Hematopoietic multipotent progenitor cell (in vitro differentiated cells): Measurements from ENCODE around the gene UBE2G2. TPM values are rescaled to one million over a fixed set of nuclear protein-coding genes. Genes with fewer than 3 reads are reported as not detected.

Experiments used
- DNase-seq, 3 donors: peaks; one replicate each; pipeline ENCODE4 v3.0.0-alpha.2; 2011 to 2015; ENCODE audit warnings: low read depth in 2 of 3, low spot score in 2 of 3
- total RNA-seq: library from RNA; depleted of rRNA; stranded (reverse); fragments of >200 nt; gene quantifications from one replicate; pipeline ENCODE4 v1.2.3, GENCODE V29; 2012

UBE2G2 gene
- total RNA-seq, 1 donor = 107 TPM

DNA sequence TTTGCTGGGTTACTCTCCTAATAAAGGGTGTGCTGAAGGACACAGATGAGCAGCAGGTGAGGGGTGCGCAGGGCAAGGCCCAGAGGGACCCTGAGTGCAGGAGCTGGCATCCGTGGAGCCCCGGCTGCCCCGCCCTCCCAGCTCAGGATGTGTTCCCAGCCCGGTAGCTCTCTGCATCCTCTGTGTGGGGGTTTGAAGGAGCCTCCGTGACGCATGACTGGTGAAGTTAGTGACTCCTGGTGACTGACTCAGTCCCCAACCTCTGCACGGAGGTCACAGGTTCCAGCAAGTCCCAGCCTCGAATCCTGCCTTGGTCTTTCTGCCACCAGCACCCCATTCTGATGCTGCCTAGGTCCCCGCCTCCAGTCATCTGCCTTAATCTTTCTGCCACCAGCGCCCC lies 68.7 kb downstream of the UBE2G2 start:
- no peak for DNase-seq

GRCh38 chr21:44732263-44732662 lies 69.4 kb downstream of the UBE2G2 start:
- no peak for DNase-seq

DNA sequence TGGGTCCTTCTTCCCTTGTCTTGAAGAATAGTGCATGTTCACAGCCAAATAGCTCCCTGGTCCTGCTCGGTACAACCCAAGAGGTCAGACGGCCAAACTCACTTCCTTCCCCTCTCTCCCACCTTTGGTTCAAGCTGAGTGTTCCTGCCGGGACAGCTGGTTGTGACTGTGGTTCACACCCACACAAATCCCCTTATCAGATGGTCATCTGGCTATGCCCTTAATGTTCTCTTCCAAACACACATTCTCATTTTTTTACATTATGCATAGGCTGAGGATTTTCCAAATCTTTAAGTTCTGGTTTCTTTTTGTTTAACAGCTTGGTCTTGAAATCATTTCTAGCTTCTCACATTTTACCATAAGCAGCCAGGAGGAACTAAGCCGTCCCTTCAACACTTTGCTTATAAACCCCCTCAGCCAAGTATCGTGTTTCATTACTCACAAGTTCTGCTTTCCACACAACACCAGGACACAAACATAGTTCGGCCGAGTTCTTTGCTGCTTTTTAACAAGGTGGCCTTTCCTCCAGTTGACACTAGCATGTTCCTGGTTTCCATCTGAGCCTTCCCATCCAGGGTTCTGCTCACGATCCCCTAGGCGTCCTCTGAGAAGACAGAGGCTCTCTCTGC lies 70.6 kb downstream of the UBE2G2 start:
- DNase-seq = no peak

- no peak for DNase-seq
These were observed 71.6 kb downstream of the UBE2G2 start for GRCh38 chr21:44730028-44730395.

GRCh38 chr21:44729336-44730027 lies 72.1 kb downstream of the UBE2G2 start:
- no peak for DNase-seq

DNA sequence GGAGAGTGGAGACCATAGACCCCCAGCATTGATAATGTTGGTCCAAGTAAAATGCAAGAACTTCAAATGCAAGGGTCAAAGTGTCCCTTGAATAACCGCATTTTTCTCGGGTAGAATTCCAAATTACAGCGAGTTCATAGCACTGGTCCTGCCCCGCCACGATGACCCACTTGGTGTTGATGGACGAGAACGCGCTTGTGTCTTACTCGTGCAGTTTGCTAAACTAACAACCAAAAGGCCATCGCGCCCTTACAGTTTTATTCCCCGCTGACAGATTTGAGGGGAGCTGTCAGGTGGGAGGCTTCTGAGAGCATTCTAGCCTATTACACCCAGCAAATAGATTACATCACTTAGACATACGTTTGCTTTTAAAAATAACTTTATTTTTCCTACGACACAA lies 72.9 kb downstream of the UBE2G2 start:
- DNase-seq = no peak

DNA sequence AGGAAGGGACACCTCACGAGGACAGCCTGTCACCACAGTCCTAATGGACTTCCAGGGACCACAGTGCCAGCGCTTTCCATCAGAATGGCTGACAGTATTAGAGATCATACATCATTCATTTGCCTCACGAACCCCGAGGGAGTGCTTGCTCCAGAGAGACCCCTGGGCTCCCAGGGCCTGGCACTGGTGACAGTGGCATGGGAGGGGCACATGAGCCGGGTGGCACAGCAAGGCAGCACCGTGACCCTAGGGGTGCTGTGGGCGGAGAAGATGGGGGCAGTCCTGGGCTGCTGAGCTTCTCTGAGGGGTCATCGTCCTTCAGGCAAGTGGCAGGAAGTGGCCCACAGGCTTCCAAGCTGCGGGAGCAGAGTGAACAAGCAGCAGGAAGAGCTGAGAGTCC lies 73.9 kb downstream of the UBE2G2 start:
- DNase-seq = no peak

DNA sequence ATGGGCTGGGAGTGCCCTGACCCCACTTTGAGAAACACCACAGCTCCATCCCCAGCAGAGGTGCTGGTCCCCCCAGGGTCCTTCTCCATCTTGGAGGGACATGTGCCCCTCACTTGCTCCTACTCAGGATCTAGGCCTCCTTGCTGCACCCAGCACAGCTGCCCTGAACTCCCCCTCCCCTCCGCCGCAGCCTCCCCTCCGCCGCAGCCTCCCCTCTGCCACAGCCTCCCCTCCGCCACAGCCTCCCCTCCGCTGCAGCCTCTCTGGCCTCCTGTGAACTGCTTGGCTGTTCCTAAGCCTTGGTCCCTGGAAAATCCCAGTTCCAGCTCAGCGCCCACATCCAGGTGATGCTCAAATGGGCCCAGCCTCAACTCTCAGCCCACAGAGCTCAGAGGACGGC lies 74.3 kb downstream of the UBE2G2 start:
- no peak for DNase-seq

GRCh38 chr21:44726826-44727225 lies 74.8 kb downstream of the UBE2G2 start:
- no peak for DNase-seq

DNA sequence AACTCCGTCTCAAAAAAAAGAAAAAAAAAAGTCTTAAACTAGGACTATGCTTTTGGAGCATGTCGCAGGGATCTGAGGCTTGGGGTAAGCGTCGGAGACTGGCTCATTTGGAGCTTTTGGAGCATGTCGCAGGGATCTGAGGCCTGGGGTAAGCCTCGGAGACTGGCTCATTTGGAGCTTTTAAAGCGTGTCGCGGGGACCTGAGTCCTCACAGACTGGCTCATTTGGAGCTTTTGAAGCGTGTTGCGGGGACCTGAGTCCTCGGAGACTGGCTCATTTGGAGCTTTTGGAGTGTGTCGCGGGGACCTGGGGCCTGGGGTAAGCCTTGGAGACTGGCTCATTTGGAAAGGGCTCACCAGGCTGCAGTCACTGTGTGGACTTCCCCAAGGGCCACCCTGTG lies 76.7 kb downstream of the UBE2G2 start:
- no peak for DNase-seq

GRCh38 chr21:44724196-44724595 lies 77.4 kb downstream of the UBE2G2 start:
- DNase-seq = no peak

- peak in 1 of 3 donors; percentile 18 for DNase-seq
These were observed 78.2 kb downstream of the UBE2G2 start for GRCh38 chr21:44723177-44724131.

DNA sequence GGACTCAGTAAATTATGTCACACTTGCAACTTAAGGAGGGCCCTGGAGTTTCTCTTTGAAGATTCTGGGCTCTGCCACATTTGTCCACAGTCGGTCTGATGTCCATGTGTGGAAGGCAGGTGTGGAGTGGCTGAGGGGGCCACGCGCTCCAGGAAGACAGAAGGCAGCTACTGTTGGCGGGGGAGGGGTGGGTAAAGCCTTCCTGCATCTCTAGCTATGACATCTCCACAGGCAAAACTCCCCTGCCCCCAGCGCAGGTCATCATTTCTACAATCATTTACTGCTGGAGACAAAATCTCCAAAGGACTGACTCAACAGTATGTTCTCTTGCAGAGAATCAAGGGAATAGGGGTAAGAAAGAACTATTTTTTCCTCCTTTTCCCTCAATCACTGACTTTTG lies 78.9 kb downstream of the UBE2G2 start:
- no peak for DNase-seq

- DNase-seq = no peak
These were observed 81.5 kb downstream of the UBE2G2 start for GRCh38 chr21:44720170-44720569.

Other genes with a start within 250 kb of the UBE2G2 start
- not detected for gene KRTAP10-3, start 243.0 kb downstream of the UBE2G2 start, total RNA-seq
- not detected for gene KRTAP10-4, start 228.1 kb downstream of the UBE2G2 start, total RNA-seq
- not detected for gene KRTAP10-5, start 221.2 kb downstream of the UBE2G2 start, total RNA-seq
- not detected for gene KRTAP10-6, start 209.3 kb downstream of the UBE2G2 start, total RNA-seq
- gene KRTAP10-7, start 201.2 kb downstream of the UBE2G2 start, total RNA-seq = under 0.01 TPM
- not detected for gene KRTAP10-8, start 189.7 kb downstream of the UBE2G2 start, total RNA-seq
- gene KRTAP10-9, start 174.7 kb downstream of the UBE2G2 start, total RNA-seq = not detected
- gene KRTAP10-10, start 164.5 kb downstream of the UBE2G2 start, total RNA-seq = not detected
- gene KRTAP10-11, start 155.4 kb downstream of the UBE2G2 start, total RNA-seq = not detected
- not detected for gene KRTAP12-4, start 147.2 kb downstream of the UBE2G2 start, total RNA-seq
- not detected for gene KRTAP12-3, start 143.9 kb downstream of the UBE2G2 start, total RNA-seq
- under 0.01 TPM for gene KRTAP12-2, start 134.9 kb downstream of the UBE2G2 start, total RNA-seq
- gene KRTAP12-1, start 119.7 kb downstream of the UBE2G2 start, total RNA-seq = not detected
- not detected for gene KRTAP10-12, start 104.6 kb downstream of the UBE2G2 start, total RNA-seq
- not detected for gene TSPEAR, start 90.2 kb downstream of the UBE2G2 start, total RNA-seq
- 80.0 TPM for gene SUMO3, start 16.2 kb upstream of the UBE2G2 start, total RNA-seq
- 147 TPM for gene PTTG1IP, start 71.9 kb upstream of the UBE2G2 start, total RNA-seq
- 169 TPM for gene ITGB2, start 119.1 kb upstream of the UBE2G2 start, total RNA-seq
- 14.3 TPM for gene SLX9, start 138.2 kb upstream of the UBE2G2 start, total RNA-seq